ENCODE data around the gene SORCS2.
A peak's percentile ranks its signal among the peaks of the same experiment; 100 is the strongest.

The SORCS2 gene

GRCh38 chr4:7784131-7784870 lies 592.0 kb downstream of the SORCS2 start:
- Histone ChIP-seq H3K27ac (peak overlapping the region; percentile 33), H3K36me3 (replicated peaks) (peaks cover 75% of the 10 kb centered on the region), H3K27me3 (replicated peaks) (no peaks in the 10 kb centered on the region), H3K4me3 (ENCODE audit: low read depth, low read length) (no peak overlapping the region)
- no peak for DNase-seq
- in situ Hi-C loops (cut with HindIII; ENCODE audit: low pct_ligation_motif_present, low sequenced_read_pairs), result no loop called here
- TF ChIP-seq CTCF (IDR thresholded peaks at IDR 0.05; ENCODE audit: low read depth, low read length, missing control alignments), result no peak

- H3K27ac ChIP-seq, result peak overlapping the region; percentile 33
- in situ Hi-C loops (cut with HindIII; ENCODE audit: low pct_ligation_motif_present, low sequenced_read_pairs), result no loop called here
- TF ChIP-seq CTCF (IDR thresholded peaks at IDR 0.05; ENCODE audit: low read depth, low read length, missing control alignments), result no peak
- DNase-seq, result peak; percentile 45
- H3K27me3 ChIP-seq (replicated peaks), result no peaks in the 10 kb centered on the region
- peaks cover 68% of the 10 kb centered on the region for H3K36me3 ChIP-seq (replicated peaks)
- no peak overlapping the region for H3K4me3 ChIP-seq (ENCODE audit: low read depth, low read length)
Measured at GRCh38 chr4:7785017-7785416, 592.7 kb downstream of the SORCS2 start.

GRCh38 chr4:7786040-7786439 lies 593.7 kb downstream of the SORCS2 start:
- TF ChIP-seq CTCF (IDR thresholded peaks at IDR 0.05; ENCODE audit: low read depth, low read length, missing control alignments), result no peak
- in situ Hi-C loops (cut with HindIII; ENCODE audit: low pct_ligation_motif_present, low sequenced_read_pairs), result no loop called here
- no peak overlapping the region for H3K4me3 ChIP-seq (ENCODE audit: low read depth, low read length)
- H3K27me3 ChIP-seq (replicated peaks), result no peaks in the 10 kb centered on the region
- H3K36me3 ChIP-seq (replicated peaks), result peaks cover 66% of the 10 kb centered on the region
- no peak for DNase-seq
- H3K27ac ChIP-seq, result no peak overlapping the region

- TF ChIP-seq CTCF (IDR thresholded peaks at IDR 0.05; ENCODE audit: low read depth, low read length, missing control alignments), result no peak
- Histone ChIP-seq H3K27me3 (replicated peaks) (no peaks in the 10 kb centered on the region), H3K36me3 (replicated peaks) (peaks cover 71% of the 10 kb centered on the region), H3K27ac (no peak overlapping the region), H3K4me3 (ENCODE audit: low read depth, low read length) (no peak overlapping the region)
- DNase-seq, result no peak
- in situ Hi-C loops (cut with HindIII; ENCODE audit: low pct_ligation_motif_present, low sequenced_read_pairs), result no loop called here
Measured at GRCh38 chr4:7786517-7786916, 594.2 kb downstream of the SORCS2 start.

- no peak overlapping the region for H3K27ac ChIP-seq
- no peaks in the 10 kb centered on the region for H3K27me3 ChIP-seq (replicated peaks)
- TF ChIP-seq CTCF (IDR thresholded peaks at IDR 0.05; ENCODE audit: low read depth, low read length, missing control alignments), result no peak
- DNase-seq, result no peak
- in situ Hi-C loops (cut with HindIII; ENCODE audit: low pct_ligation_motif_present, low sequenced_read_pairs), result no loop called here
- H3K4me3 ChIP-seq (ENCODE audit: low read depth, low read length), result no peak overlapping the region
- peaks cover 75% of the 10 kb centered on the region for H3K36me3 ChIP-seq (replicated peaks)
Measured at GRCh38 chr4:7787067-7787466, 594.7 kb downstream of the SORCS2 start.

GRCh38 chr4:7787681-7788141 lies 595.4 kb downstream of the SORCS2 start:
- in situ Hi-C loops (cut with HindIII; ENCODE audit: low pct_ligation_motif_present, low sequenced_read_pairs), result no loop called here
- Histone ChIP-seq H3K4me3 (ENCODE audit: low read depth, low read length) (no peak overlapping the region), H3K36me3 (replicated peaks) (peaks cover 79% of the 10 kb centered on the region), H3K27ac (no peak overlapping the region), H3K27me3 (replicated peaks) (no peaks in the 10 kb centered on the region)
- no peak for DNase-seq
- TF ChIP-seq CTCF (IDR thresholded peaks at IDR 0.05; ENCODE audit: low read depth, low read length, missing control alignments), result no peak

Measured in brain microvascular endothelial cell (primary cell).